SK-N-DZ (cell line): ENCODE results near the gene COL7A1.

Source experiments
- DNase-seq: peaks from one replicate; pipeline ENCODE4 v3.0.0-alpha.2; 2015; ENCODE audit warnings: low spot score

COL7A1 gene

GRCh38 chr3:48591886-48592518 lies 3.1 kb downstream of the COL7A1 start:
- DNase-seq, result no peak

GRCh38 chr3:48591436-48591835 lies 3.7 kb downstream of the COL7A1 start:
- no peak for DNase-seq

GRCh38 chr3:48588230-48588629 lies 6.9 kb downstream of the COL7A1 start:
- DNase-seq, result no peak

- no peak for DNase-seq
Observed at GRCh38 chr3:48587686-48588085, 7.4 kb downstream of the COL7A1 start.

- DNase-seq, result no peak
Observed at GRCh38 chr3:48585411-48585810, 9.7 kb downstream of the COL7A1 start.

- no peak for DNase-seq
Observed at GRCh38 chr3:48584836-48585235, 10.3 kb downstream of the COL7A1 start.

GRCh38 chr3:48581621-48582481 lies 13.3 kb downstream of the COL7A1 start:
- DNase-seq, result no peak

- DNase-seq, result no peak
Observed at GRCh38 chr3:48576647-48577046, 18.5 kb downstream of the COL7A1 start.

GRCh38 chr3:48575366-48575765 lies 19.8 kb downstream of the COL7A1 start:
- DNase-seq, result no peak

GRCh38 chr3:48573973-48574585 lies 21.1 kb downstream of the COL7A1 start:
- DNase-seq, result no peak

- no peak for DNase-seq
Observed at GRCh38 chr3:48572517-48572916, 22.6 kb downstream of the COL7A1 start.

GRCh38 chr3:48571938-48572337 lies 23.2 kb downstream of the COL7A1 start:
- no peak for DNase-seq

- DNase-seq, result no peak
Observed at GRCh38 chr3:48569808-48570450, 25.2 kb downstream of the COL7A1 start.

- no peak for DNase-seq
Observed at GRCh38 chr3:48569400-48569799, 25.7 kb downstream of the COL7A1 start.

- no peak for DNase-seq
Observed at GRCh38 chr3:48568476-48568875, 26.7 kb downstream of the COL7A1 start.

- no peak for DNase-seq
Observed at GRCh38 chr3:48567500-48567899, 27.6 kb downstream of the COL7A1 start.

- DNase-seq, result no peak
Observed at GRCh38 chr3:48567090-48567489, 28.0 kb downstream of the COL7A1 start.

GRCh38 chr3:48566401-48566760 lies 28.7 kb downstream of the COL7A1 start:
- DNase-seq, result no peak

GRCh38 chr3:48565591-48566400 lies 29.3 kb downstream of the COL7A1 start:
- DNase-seq, result no peak

- no peak for DNase-seq
Observed at GRCh38 chr3:48565186-48565585, 29.9 kb downstream of the COL7A1 start.

GRCh38 chr3:48564667-48565066 lies 30.5 kb downstream of the COL7A1 start:
- no peak for DNase-seq
